IPS-NIHi11 (cell line): ENCODE measurements around the gene FRMPD4.

ENCODE experiments used
- DNase-seq: peaks from one replicate; pipeline ENCODE4 v3.0.0; 2012; ENCODE audit warnings: mixed read lengths, low spot score

Gene FRMPD4

DNA sequence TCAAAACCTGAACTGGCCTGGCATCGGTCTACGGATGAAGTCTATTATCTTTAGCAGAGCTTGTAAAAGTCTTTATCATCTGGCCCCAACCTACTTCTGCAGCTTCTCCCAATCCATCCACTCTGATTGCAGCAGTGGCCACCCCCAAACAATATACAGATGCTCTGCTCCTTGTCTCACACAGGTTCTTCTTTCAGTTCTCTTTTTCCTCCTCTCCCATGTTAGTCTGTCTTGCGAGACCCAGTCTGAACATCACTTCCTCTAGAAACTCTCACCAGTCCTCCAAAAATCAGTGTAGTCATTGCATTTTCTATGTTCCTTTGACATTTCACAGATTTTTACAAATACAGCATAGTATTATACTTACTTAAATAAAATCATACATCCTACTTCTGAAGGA is 163.0 kb downstream of the FRMPD4 start:
- DNase-seq: no peak

DNA sequence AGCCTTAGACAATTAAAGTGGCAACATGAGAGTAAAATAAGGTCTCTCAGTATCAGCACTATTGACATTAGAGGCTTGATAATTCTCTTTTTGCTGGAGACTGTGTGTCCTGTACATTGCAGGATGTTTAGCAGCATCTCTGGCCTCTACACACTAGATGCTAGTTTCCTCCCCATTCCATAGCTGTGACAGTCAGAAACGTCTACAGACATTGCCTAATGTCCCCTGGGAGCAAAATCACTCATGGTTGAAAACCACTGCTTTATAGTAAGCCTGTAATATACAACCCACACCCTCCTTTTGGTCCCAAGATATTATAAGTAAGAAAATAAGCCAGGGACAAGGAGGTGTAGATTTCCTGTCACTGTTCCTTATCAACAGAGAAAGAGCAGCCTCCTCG is 166.0 kb downstream of the FRMPD4 start:
- no peak for DNase-seq

DNA sequence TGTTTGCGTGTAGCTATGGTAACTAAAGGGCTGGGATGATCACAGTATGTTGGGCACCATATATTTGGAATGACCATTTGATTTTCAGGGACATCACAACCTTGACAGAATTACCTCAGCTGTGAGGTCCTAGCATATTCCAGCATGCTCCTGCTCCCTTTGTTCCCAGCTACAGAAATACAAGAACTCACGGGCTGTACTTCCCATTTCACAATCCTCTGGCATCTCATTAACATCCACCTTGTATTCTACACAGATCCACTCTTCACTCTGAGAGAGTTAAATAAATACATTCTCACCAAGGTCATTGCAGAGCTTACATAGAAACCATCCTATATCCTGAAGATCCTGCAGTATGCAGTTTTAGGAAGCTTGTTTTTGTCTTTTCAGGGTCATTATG is 169.7 kb downstream of the FRMPD4 start:
- DNase-seq: no peak

DNA sequence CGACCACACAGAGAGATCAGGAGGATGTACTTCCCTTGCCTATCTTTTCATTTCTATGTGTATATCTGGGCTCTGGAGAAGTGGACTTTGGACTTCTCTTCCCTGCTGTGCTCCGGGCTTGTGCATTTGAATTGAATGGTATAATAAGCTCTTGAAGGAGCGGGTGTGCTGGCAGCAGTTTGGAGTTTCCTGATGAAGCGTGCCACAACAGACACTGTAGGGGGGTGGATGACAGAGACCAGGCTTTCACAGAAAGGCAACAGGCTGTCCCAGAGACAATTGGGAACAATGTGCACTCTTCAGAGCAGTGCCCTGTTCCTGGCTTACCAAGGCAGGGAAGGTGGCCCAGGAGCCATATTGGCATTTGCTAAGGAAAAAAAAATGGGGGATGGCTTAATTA is 170.1 kb downstream of the FRMPD4 start:
- DNase-seq: no peak

DNA sequence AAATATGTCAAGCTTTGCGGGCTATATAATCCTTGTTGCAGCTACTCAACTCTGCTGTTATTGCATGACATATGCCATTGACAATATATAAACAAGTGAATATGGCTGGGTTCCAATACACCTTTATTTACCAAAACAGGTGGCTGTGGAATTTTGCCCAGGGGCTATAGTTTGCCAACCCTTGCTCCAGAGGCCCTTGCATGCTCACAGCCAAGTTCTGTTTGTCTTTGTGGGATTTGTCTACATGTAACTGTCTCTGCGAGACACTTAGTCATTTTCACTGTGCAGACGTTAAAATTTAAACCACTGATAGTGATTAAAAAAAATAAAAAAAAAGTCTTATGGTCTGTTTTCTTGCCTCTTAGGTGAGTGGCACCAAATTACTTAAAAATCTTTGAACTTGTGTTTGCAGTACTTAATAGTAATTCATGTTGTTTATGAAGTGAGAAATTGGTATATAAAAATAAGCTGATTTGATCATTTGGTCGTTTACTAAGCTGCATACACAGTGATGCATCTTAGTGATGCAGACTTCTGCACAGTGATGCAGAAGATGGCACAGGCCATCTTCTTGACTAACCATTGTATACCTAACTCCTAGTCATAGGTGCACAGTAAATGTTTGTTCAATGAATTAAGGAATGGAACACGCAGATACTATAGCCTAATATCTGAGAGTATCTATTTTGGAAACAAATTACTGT is 170.9 kb downstream of the FRMPD4 start:
- no peak for DNase-seq

DNA sequence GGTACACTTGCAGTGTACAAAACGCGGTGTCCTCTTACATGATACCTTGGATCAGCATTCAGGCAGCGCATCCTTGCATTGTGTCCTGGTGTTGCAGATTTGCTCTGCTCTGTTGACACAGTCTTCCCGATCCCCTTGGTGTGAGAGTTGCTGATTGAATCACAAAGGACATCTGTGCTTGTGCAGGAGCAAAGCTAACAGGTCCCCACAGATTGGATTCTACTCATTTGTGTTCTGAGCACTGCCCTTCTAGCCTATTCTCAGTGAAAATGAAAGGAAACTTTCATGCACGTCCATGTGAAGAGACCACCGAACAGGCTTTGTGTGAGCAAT is 171.4 kb downstream of the FRMPD4 start:
- no peak for DNase-seq

DNA sequence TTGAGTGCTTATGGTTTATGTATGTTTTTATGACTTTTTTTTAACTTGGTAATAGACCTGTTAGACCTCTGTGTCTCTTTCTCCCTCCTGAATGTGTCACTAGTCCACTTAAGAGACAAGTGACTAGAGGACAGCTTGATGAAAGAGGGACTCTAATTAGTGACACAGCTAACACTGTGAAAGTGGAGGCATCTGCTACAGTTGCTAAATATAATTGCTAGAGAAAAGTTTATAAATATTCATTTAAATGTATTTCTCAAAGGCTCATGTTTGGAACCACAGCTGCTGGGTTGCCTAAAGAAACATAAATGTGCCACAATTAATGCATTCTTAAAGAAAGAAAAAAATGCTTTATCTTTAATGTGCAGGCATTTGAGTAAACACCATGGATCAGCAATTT is 176.4 kb downstream of the FRMPD4 start:
- DNase-seq: no peak

DNA sequence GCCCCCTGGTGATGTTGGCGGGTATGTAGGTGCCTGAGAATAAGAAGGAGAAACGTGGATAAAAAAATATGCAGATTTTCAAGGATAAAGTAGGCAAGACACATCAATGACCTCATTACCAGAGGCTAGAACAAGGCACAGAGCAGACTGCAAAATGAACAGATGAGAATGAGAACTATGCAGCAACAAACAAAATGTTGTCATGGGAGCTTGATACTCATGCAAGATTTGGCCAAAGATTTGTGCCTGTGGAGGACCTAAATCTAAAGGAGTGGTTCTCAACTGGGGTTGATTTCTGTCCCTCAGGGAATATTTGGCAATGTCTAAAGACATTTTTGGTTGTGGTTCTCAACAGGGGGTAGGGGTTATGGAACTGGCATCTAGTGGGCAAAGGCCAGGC is 177.3 kb downstream of the FRMPD4 start:
- no peak for DNase-seq

DNA sequence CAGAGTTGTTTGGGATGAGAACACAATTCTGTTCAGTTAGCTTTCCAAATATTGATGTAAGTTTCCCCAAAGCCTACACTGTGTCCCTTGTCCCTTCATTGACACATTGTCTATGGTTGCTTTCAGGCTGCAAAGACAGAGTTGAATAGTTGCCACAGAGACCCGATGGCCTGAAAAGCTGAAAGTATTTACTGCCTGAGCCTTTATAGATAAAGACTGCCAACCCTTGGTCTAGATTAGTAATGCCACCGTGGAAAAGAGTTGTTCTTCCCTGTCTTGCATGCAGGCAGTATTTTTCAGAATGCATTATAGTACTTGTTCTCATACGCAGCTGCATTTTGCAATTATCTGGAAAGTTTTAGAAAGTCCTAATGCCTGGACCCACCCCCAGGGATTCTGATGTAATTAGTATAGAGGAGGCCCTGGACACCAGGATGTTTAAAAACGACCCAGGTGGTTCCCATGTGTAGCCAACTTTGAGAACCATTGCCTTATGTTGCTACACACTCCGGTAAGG is 180.8 kb downstream of the FRMPD4 start:
- no peak for DNase-seq

DNA sequence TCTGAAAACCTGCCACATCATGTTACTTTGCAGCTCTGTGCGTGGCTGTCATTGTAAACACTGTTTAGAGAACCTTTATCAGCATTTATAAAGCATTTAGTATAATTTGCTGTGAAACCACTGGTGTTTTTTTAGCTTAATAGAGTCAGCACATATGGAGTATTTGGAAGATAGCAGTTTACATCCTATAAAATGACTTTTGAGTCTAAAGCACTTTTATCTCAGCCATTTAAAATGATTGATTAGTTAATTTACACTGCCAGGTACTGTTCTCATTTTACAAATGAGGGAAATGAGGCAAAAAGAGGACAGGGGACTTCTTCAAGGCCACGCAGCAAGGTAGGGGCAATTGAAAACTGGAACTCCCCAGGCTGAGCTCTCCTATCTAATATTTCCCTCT is 181.7 kb downstream of the FRMPD4 start:
- DNase-seq: no peak

DNA sequence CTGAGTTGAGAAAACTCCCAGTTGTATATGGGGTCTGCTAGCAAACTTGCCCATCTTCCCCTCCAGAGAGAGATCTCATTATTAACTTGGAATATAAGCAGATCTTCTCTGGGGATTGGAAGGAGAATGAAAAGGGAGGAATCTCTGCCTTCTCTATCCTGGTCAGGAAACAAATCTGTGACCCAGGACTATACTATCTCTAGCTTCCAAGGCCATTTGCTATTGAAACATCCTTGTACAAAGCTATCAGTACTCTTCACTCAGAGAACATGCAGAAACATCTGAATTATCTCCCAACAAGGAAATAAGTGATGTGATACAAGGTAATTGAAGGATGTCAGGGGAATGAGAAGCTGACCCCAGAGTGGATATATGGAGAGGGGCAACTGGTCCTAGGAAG is 183.8 kb downstream of the FRMPD4 start:
- DNase-seq: no peak

DNA sequence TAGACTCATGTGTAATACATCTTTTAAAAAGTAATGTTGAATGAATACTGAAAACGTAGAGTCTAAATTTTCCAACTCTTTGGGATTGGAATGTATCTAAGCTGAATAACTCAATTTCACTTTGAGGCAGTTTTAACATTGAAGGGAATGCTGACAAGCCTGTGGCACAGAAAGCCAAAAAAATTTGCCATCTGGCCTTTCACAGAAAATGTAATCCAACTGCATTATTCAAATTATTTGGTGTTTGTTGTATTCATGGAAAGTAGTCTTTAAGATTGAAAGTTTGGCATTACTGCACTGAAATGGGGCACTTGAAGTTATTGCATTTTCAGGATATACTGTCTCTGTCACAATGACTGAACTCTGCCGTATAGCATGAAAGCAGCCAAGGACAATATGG is 186.9 kb downstream of the FRMPD4 start:
- no peak for DNase-seq

DNA sequence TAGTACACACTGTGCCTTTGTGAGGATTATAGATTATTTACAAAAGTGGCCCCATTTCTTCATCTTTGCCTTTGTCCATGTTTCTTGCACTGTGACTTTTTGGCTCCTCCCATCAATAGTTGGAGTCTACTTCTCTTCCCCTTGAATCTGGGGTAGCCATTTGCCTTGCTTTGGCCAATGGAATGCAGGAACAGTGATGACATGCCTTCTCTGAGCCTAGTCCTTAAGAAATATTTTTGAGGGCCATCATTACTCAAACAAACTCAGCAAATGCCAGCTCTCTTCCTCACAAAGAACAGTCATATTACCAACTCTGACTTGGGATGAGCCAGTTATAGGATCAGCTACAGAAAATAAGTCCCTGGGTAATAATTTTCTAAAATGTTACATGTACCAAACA is 189.6 kb downstream of the FRMPD4 start:
- no peak for DNase-seq

DNA sequence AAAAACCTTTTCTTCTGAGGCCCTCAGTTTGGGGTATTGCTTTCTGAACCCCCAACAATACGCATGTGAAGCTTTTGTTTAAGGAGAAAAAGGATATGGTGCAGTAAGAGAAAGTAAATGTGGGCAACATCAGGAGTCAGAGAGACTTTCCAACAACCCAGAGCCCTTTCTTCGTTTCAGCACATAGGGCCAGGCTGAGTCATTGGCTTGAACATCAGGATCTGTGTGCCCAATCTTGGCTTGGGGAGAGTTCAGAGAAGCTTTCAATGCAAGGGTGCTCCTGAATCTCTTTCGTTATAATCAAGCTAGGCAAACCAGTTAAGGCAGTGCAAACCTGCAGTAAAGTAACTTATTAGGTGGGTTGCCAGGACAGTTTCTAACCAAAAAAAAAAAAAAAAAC is 191.2 kb downstream of the FRMPD4 start:
- DNase-seq: no peak

DNA sequence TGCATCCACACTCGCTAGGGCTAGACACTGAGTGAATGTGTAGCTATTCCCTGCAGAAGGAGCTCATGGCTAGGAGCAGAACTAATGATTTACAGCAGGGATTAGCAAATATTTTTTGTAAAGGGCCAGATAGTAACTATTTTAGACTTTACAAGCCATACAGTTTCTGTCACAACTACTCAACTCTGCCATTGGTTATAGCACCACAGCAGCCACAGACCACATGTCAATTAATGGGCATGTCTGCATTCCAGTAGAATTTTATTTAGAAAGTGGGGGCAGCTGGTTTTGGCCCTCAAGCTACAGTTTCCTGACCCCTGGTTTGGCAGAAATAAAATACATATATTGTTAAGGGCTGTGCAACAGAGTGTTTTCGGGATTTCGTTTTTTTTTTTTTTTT is 192.6 kb downstream of the FRMPD4 start:
- DNase-seq: no peak

DNA sequence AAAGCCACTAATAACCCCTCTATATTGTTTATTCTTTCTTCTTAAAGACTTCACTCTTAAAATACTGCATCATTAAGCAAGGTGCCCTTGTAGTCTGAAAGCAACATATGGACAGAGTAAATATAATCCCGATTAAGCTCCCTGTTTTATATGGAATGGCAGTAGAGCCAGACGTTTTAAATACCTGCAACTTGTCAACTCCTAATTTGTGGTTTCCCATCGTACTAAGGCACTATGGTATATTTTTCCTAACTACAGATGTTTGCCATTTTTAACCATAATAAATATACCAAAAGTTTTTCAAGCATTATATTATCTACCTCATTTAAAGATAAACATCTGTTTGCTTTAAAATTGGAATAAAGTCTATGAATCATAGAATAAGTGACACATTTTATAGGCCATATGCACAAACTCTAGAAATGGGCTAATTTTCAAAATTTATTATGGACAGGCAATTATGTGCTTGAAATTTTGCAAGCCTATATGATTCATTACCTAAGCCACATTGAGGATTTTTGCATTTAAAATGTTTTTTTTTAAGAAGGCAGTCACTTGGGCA is 194.6 kb downstream of the FRMPD4 start:
- no peak for DNase-seq

DNA sequence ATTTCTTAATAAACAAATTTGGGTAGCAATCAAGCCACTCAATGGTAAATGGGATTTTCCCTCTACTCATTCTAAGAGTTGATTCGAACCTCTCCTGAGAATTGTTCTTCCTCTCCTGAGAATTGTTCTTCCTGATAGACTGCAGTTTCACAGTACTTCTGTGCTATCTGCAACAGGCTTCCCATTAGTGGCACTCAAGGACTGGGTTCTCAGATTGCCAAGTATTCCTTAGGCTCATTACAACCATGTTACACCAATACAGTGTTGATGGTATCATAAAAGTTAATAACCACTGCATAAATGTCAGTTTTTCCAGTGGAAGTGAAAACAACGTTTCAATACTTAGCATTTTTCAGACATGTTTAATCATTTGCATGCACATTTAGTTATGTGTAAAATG is 201.6 kb downstream of the FRMPD4 start:
- no peak for DNase-seq

DNA sequence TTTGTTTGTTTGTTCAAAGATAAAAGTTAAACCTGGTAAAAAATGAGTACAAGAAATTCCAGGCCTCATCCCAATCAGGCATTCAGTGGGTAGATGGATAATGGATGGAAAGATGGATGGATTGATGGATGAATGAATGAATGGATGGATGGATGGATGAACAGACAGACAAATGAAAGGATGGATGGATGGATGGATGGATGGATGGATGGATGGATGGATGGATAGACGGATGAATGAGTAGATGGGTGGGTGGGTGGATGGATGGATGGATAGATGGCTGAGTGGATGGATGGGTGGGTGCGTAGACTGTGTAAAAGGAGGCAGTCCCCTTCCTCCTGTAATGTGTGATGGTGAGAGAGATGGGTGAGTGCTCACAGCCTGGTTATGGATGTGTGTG is 206.7 kb downstream of the FRMPD4 start:
- no peak for DNase-seq

DNA sequence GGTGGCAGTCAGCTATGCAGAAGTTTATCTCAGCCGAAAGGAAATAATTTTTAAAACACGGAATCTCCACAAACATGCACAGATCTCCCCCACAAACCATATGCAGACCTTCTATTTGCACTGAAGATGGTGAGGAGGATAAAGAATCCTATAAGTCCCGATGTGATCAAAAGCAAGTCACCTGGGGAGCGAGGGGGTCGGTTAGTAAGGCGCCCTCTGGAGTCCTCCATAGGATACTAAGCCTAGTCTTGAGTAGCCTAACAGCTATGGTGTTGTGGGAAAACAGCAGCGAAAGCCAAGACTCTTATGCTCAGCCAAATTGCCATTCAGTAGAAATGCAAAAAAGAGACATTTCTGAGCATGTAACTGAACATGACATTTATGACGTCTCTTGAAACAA is 210.9 kb downstream of the FRMPD4 start:
- peak; percentile 5 for DNase-seq

DNA sequence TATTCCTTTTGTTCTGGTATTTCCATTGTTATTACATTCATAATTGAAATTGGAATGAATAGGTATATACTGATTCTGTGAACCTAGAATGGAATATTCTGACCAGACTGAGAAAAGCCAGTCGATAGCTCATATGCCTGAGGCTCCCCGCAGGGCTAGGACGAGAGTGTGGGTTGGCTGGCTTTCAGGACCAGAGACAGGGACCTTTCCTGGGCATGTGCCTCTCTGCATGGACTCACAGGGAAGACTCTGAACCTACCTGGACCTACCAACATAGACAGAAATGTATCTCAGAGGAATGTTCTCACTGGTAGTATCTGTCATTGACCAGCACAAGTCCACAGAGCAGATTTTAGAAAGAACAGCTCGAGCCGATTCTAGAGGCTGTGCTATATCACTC is 214.6 kb downstream of the FRMPD4 start:
- peak; percentile 7 for DNase-seq

DNA sequence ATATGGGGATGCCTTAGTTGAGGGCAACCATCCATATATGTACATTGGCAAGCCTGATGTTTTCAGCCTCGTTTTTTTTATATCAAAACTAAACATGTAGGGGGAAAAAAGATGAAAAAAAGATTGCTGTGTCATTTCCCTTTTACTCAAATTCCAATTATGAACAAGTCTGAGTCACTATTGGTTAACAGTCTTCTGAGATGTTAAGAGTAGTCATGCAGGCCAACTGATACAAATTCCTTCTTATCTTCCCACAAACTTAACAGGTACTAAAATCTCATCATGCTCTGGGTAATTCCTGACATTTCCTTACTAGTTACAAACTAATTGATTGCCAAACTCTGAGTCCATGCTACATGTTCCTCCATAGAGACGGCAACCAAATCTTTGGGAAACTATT is 222.1 kb downstream of the FRMPD4 start:
- no peak for DNase-seq

DNA sequence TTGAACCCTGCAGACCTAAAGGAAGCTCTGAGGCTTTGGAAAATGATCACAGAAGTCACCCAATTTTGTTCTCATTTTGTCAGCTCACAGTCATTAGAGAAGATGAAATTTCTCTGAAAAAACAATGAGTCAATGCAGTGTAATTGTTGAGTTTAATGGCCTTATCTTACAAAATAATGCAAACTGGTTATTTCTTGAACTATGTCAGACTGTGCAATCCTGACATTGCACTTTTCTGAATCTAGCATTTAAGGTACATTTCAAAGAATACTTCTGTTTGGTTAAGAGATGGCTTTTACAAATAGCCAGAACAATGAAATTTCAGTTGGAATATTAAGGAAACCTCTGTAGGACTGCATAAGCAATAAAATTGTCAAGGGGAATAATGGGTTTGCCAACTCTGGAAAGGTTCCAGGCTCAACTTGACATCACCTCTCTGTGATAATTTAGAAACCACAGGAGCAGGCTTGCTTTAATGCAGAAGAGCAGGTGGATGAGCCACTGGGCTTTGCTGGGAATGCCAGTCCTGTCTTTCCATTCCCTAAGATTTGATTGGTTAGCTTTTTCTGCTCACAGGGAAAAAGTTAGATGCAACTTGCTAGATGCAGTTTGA is 222.8 kb downstream of the FRMPD4 start:
- no peak for DNase-seq

DNA sequence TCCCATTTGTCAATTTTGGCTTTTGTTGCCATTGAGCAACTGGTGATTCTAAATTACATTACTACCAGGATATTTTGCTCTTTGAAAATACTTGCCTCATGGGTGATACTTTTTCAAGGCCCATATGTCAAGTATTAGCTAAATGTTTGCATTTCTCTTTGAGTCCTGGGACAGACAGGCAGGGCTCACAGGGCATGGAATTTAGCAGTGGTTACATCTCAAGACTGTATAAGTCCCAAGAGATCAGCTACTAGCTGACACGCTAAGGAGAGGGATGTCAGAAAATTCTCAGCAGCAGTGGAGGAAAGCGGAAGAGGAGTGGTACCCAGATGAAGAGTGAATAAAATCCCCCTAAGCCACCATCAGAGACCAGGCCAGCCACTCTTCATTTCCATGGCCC is 224.9 kb downstream of the FRMPD4 start:
- no peak for DNase-seq

DNA sequence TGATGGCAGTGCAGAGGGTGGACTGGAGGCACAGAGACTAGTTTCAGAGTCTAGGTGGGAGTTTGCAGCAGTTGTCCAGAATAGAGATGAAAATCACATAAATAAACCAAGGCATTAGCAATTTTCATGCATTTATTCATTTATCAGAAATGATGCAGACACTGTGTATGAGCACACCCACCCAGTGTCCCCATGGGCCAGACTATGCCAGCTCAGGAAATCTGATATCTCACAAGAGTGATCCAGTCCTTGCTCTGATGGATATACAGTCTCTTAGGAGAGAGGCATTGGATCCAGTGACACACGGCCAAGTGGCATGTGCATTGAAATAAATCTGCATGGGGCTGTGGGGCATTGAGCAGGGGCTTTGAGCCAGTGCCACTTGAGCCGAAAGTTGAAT is 228.2 kb downstream of the FRMPD4 start:
- DNase-seq: no peak
